Right forelimb (tissue), 1 donor: Measurements from ENCODE around the gene BPHL.
"Not testable (repeated sequence)": the region's sequence is repeated elsewhere in the genome, so short reads cannot be mapped to it uniquely, and the experiment has no call there.

Experiments used
- DNase-seq: peaks from one replicate; pipeline ENCODE4 v3.0.0-alpha.2; 2018

Gene BPHL

GRCh38 chr6:3118353-3119039 lies at the start of gene BPHL:
Gene BPHL, plus strand, starts transcription at chr6:3118711. Its CDS starts 30 bp downstream, at chr6:3118741.
- DNase-seq: peak; percentile 99

DNA sequence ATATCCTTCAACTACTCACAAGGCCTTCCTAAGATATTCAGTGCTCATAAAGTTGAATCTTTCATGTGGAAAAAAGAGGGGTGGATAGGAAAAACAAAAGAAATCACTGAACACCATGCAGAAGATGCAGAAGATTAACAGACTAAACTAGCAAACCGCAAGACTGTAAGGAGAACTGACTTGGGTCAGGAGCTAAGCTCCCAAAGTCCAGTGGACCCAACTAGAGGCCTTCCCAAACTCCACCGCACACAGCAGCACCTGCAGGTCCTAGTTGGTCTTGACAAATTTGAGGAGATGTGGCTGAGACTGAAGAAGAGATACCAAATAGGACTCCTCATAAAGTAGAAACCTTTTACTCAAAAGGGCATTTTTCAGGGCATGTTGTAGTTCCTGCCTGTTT lies 46.9 kb upstream of the BPHL start:
- DNase-seq: no peak

DNA sequence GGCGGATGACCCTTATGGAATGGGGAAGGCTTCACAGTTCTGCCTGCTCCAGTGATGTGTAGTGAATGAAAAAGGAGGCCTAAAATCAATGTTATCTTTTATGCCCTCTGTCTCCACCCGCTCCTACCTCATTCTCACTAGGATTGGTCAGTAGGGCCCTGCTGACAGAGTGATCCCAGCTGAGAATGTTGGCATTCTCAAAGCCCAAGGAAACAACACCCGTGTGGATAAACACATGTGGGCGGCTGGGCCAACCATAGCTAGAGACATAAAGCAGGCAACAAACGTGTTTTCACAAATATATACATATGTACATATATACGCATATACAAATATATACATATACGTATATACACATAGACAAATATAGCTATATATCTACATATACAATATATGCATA lies 45.7 kb upstream of the BPHL start:
- DNase-seq: no peak

- no peak for DNase-seq
These were observed 45.1 kb upstream of the BPHL start for GRCh38 chr6:3073382-3073781.

DNA sequence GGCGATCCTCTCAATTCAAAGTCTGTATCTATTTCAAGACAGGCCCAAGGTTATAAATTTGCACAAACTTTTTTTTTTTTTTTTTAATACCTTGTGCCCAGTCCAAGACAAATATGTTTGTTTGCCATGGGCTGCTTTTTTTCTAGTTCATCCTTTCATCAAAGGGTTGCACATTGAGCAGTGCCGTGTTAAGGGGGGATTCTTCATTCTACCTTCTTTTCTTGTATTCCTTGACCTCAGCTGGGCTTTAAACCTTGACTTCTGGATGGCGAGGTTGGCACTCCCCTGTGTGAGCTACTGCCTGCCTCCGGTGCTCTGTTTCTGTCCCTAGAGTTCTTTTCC lies 42.8 kb upstream of the BPHL start:
- no peak for DNase-seq

- no peak for DNase-seq
These were observed 42.2 kb upstream of the BPHL start for GRCh38 chr6:3076320-3076719.

- no peak for DNase-seq
These were observed 41.1 kb upstream of the BPHL start for GRCh38 chr6:3077430-3077829.

DNA sequence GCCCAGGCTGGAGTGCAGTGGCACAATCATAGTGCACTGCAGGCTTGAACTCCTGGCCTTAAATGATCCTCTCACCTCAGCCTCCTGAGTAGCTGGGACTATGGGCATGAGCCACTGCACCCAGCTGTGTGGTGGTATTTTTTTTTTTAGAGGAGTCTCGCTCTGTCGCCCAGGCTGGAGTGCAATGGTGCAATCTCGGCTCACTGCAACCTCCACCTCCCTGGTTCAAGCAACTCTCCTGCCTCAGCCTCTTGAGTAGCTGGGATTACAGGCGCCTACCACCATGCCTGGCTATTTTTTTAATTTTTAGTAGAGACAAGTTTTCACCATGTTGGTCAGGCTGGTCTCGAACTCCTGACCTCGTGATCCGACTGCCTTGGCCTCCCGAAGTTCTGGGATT lies 39.6 kb upstream of the BPHL start:
- not testable (repeated sequence) for DNase-seq

GRCh38 chr6:3079682-3080081 lies 38.8 kb upstream of the BPHL start:
- DNase-seq: no peak

GRCh38 chr6:3081960-3082359 lies 36.6 kb upstream of the BPHL start:
- no peak for DNase-seq

- DNase-seq: no peak
These were observed 33.4 kb upstream of the BPHL start for GRCh38 chr6:3085074-3085473.

GRCh38 chr6:3086282-3086946 lies 32.1 kb upstream of the BPHL start:
- DNase-seq: no peak

- DNase-seq: no peak
These were observed 30.1 kb upstream of the BPHL start for GRCh38 chr6:3088446-3088845.

DNA sequence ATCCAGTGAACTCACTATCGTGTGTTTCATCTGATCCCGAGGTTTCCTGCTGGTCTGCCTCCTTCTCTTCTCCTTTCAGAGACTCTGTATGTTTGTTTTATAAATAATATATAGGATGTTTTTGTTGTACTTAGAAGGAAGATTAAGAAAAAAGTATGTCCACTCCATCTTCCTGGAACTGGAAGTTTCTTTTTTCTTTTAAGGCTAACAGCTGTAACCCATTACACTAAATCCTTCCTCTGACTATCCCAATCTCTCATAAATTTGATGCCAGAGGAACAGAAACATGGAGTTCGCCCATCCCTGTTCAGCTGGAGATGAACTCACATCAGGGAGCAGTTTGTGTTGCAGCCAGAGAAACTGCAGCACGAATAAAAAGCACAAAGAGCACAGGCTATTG lies 29.5 kb upstream of the BPHL start:
- DNase-seq: no peak

- no peak for DNase-seq
These were observed 28.5 kb upstream of the BPHL start for GRCh38 chr6:3090013-3090412.

- DNase-seq: no peak
These were observed 23.7 kb upstream of the BPHL start for GRCh38 chr6:3094815-3095214.

GRCh38 chr6:3102875-3103274 lies 15.6 kb upstream of the BPHL start:
- DNase-seq: no peak

DNA sequence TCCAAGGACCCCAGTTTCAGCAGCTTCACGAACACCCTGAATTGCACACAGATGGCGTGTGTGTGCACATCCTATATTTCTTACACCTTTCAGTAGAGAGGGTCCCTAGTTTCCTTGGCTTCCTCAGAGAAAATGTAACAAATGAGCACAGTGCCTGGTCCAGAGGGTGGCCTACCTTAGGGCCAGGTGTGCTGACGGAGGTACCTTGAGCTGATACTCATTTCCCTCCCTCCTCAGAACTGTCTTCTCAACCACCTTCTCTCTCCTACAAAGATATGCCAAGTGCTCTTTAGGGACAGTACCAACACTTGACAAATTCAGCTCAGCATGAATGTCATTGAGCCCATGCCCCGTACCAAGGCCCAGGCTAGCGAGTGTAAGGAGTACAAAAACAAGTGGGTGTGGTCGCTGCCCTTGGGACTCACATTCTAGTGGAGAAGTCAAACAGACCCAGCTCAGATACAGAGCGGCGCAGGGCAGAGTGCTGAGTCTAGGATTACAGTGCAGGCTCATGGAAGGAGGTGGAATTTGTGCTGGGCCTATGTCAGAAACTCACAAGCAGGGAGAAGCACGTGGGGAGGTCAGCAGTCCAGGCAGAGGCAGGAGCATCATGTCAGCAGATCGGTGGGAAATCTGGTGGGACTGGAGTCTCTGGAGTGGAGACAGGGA lies 9.6 kb upstream of the BPHL start:
- DNase-seq: no peak

DNA sequence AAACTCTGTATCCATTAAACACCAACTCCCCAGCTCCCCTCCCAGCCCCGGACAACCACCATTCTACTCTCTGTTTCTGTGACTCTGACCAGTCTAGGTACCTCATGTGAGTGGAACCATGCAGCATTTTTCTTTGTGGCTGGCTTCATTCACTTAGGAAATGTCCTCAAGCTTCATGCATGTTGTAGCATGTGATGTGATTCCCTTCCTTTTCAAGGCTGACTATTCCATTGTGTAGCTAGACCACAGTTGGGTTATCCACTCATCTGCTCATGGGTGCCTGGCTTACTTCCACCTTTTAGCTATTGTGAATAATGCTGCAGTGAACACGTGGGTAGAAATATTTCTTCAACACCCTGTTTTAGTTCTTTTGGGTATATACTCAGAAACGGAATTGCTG lies 8.8 kb upstream of the BPHL start:
- DNase-seq: no peak

GRCh38 chr6:3114377-3114776 lies 4.1 kb upstream of the BPHL start:
- no peak for DNase-seq

- no peak for DNase-seq
These were observed 579 bp upstream of the BPHL start for GRCh38 chr6:3117912-3118352.

DNA sequence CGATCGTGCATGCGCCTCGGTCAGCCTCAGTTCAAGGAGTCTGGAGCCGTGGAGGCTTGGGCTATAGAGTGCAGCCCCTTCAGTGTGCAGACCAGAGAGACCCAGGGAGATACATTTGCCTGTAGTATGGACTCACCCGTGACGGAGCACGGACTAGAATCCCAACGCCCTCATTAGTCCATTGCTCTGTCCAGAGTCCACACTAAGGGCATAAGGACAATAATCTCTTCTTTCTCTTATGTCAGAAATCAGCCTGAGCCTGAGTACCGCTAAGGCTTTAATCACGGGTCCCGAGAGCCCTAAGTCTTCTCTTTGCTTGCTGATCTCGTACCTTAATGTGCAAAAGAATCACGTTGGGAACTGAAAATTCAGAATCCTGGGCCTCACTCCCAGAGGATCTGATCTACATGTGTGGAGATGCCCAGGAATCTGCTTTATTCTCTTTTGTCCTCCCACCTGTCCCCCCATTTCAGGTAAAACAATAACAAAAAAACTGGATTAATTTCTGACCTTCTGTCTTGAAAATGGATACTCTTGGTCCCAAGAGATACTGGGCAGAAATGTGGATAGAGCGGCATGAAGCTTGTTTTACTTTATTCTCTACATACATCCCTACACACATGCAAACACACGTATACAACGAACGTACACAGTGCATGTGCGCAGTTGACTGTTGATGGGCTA lies 671 bp downstream of the BPHL start:
- no peak for DNase-seq

- no peak for DNase-seq
These were observed 2.2 kb downstream of the BPHL start for GRCh38 chr6:3120765-3121089.

DNA sequence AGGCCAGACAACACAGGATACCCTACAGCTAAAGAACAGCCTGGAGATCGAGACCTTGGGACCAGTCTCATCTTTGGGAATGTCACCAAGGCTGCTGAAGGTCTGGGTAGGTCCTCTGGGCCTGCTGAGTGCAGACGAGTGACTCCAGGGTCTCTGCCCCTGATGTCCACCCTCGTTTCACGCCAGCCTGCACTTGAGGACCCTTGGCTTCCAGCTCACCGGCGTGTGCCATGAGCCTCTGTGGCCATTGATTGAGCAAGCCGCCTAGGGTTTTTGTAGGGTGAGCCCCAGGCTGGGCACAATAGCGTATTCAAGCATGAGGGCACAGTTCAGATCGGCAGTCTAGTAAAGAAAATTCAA lies 4.3 kb downstream of the BPHL start:
- no peak for DNase-seq
